IMR-90 (cell line): ENCODE measurements around the gene TEX2. TPM values are rescaled to one million over a fixed set of nuclear protein-coding genes. Genes with fewer than 3 reads are reported as not detected.

Source experiments
- ATAC-seq: fragments of 200-7000 bp; cut with Tn5 transposase; 2 replicates; pipeline ENCODE4 v1.9.1; 2020; ENCODE audit warnings: low read depth, mild to moderate bottlenecking, moderate library complexity
- BruUV-seq: library from RNA; stranded (reverse); fragments of 400-500 nt; replicated peaks from 2 replicates; lab custom pipeline; 2021; lab: Mats Ljungman, UMichigan
- CTCF ChIA-PET: fragments of 300-600 bp; formaldehyde crosslinking; extraction: SDS; loops from one replicate; lab custom pipeline; 2021; ENCODE audit warnings: antibody characterized with exemption; lab: Yijun Ruan, JAX
- POLR2A ChIA-PET: fragments of 300-600 bp; sonication (Branson Sonifier 250); formaldehyde crosslinking; loops from one replicate; lab custom pipeline; 2022; ENCODE audit warnings: antibody characterized with exemption; ENCODE audit not compliant: unreplicated experiment; lab: Charles Lee
- DNase-seq: peaks from one replicate; pipeline ENCODE4 v3.0.0; 2013
- H2AFZ ChIP-seq: replicated peaks from 2 replicates; pipeline ENCODE3; 2013; ENCODE audit warnings: low read length, mild to moderate bottlenecking; ENCODE audit not compliant: poor library complexity
- H2AK5ac ChIP-seq: 2 replicates; pipeline ENCODE4 v1.6.1; 2013; ENCODE audit warnings: low read depth, low read length, inconsistent platforms
- H2AK9ac ChIP-seq: replicated peaks from 2 replicates; pipeline ENCODE3; 2013; ENCODE audit warnings: mild to moderate bottlenecking, low read depth, low read length, moderate library complexity; ENCODE audit not compliant: poor library complexity
- H2BK120ac ChIP-seq: 2 replicates; pipeline ENCODE4 v1.6.1; 2013; ENCODE audit warnings: low read depth, low read length, inconsistent platforms
- H2BK15ac ChIP-seq: 3 replicates; pipeline ENCODE4 v1.6.1; 2013; ENCODE audit warnings: low read depth, low read length, inconsistent platforms
- H2BK20ac ChIP-seq: 2 replicates; pipeline ENCODE4 v1.6.1; 2013; ENCODE audit warnings: low read depth, mild to moderate bottlenecking, inconsistent platforms, low read length, moderate library complexity
- H2BK5ac ChIP-seq: 2 replicates; pipeline ENCODE4 v1.6.1; 2013; ENCODE audit warnings: mild to moderate bottlenecking, low read depth, low read length, inconsistent platforms; ENCODE audit not compliant: poor library complexity, severe bottlenecking
- H3K14ac ChIP-seq: replicated peaks from 2 replicates; pipeline ENCODE4 v1.6.1; 2013; ENCODE audit warnings: low read depth, low read length, inconsistent platforms
- H3K18ac ChIP-seq: 2 replicates; pipeline ENCODE4 v1.6.1; 2013; ENCODE audit warnings: low read depth, low read length, control low read depth
- H3K23ac ChIP-seq: 2 replicates; pipeline ENCODE4 v1.6.1; 2013; ENCODE audit warnings: low read depth, low read length, inconsistent platforms
- H3K27ac ChIP-seq: 2 replicates; pipeline ENCODE4 v1.5.1; 2013; ENCODE audit warnings: mild to moderate bottlenecking, control low read depth, low read length; ENCODE audit not compliant: insufficient read depth
- H3K27me3 ChIP-seq: 2 replicates; pipeline ENCODE4 v1.6.1; 2013; ENCODE audit warnings: low read length; ENCODE audit not compliant: control insufficient read depth, insufficient read depth
- H3K36me3 ChIP-seq: 2 replicates; pipeline ENCODE4 v1.6.1; 2013; ENCODE audit warnings: low read length, mixed read lengths; ENCODE audit not compliant: control insufficient read depth, insufficient read depth
- H3K4ac ChIP-seq: 2 replicates; pipeline ENCODE4 v1.6.1; 2013; ENCODE audit warnings: low read depth, low read length, inconsistent platforms
- H3K4me1 ChIP-seq: 2 replicates; pipeline ENCODE4 v1.6.1; 2013; ENCODE audit warnings: low read length, mixed read lengths; ENCODE audit not compliant: control insufficient read depth, insufficient read depth
- H3K4me2 ChIP-seq: 2 replicates; pipeline ENCODE4 v1.6.1; 2013; ENCODE audit warnings: low read depth, mild to moderate bottlenecking, control low read depth, low read length, moderate library complexity
- H3K4me3 ChIP-seq: 2 replicates; pipeline ENCODE4 v1.5.1; 2013; ENCODE audit warnings: low read depth, mild to moderate bottlenecking, control low read depth, low read length, moderate library complexity; ENCODE audit not compliant: insufficient read depth
- H3K56ac ChIP-seq: 2 replicates; pipeline ENCODE4 v1.6.1; 2013; ENCODE audit warnings: low read length, inconsistent platforms; ENCODE audit not compliant: insufficient read depth; ENCODE audit errors: extremely low read depth
- H3K79me1 ChIP-seq, 2 experiments: 2 replicates each; pipeline ENCODE4 v1.6.1; 2013; ENCODE audit warnings: low read length in 2 of 2, inconsistent platforms in 1 of 2, low read depth in 1 of 2
- H3K9ac ChIP-seq: 2 replicates; pipeline ENCODE4 v1.6.1; 2013; ENCODE audit warnings: low read depth, low read length, control low read depth
- H3K9me1 ChIP-seq: 2 replicates; pipeline ENCODE4 v1.6.1; 2013; ENCODE audit warnings: low read length, inconsistent platforms; ENCODE audit not compliant: insufficient read depth
- H3K9me3 ChIP-seq: 2 replicates; pipeline ENCODE4 v1.6.1; 2013; ENCODE audit warnings: low read length; ENCODE audit not compliant: control insufficient read depth, insufficient read depth
- H4K20me1 ChIP-seq: 2 replicates; pipeline ENCODE4 v1.6.1; 2013; ENCODE audit warnings: low read length, inconsistent platforms; ENCODE audit not compliant: insufficient read depth
- H4K5ac ChIP-seq: 2 replicates; pipeline ENCODE4 v1.6.1; 2013; ENCODE audit warnings: mild to moderate bottlenecking, low read depth, low read length, control low read depth
- H4K8ac ChIP-seq, 2 experiments: 2 replicates each; pipeline ENCODE4 v1.6.1; 2013; ENCODE audit warnings: low read depth in 2 of 2, low read length in 2 of 2, control low read depth in 1 of 2, inconsistent platforms in 1 of 2
- H4K91ac ChIP-seq: 2 replicates; pipeline ENCODE4 v1.6.1; 2013; ENCODE audit warnings: low read depth, low read length, inconsistent platforms; ENCODE audit not compliant: insufficient read depth
- BHLHE40 ChIP-seq: fragments of 150-350 bp; IDR thresholded peaks from 2 replicates; pipeline ENCODE4 v1.6.1; 2016; ENCODE audit warnings: mild to moderate bottlenecking, low read depth, low read length
- CEBPB ChIP-seq: IDR thresholded peaks from 2 replicates; pipeline ENCODE4 v1.6.1; 2012; ENCODE audit warnings: low read depth, low read length, improper control_type of control experiment
- CHD1 ChIP-seq: IDR thresholded peaks from 2 replicates; pipeline ENCODE4 v1.6.1; 2012; ENCODE audit warnings: low read depth, low read length, improper control_type of control experiment
- CTCF ChIP-seq: conservative IDR thresholded peaks from 2 replicates; pipeline ENCODE4 v1.5.1; 2012; ENCODE audit warnings: mild to moderate bottlenecking, low read depth, low read length, improper control_type of control experiment
- ELK1 ChIP-seq: fragments of 150-350 bp; IDR thresholded peaks from 2 replicates; pipeline ENCODE4 v1.6.1; 2016; ENCODE audit warnings: low read depth, mild to moderate bottlenecking, low read length, moderate library complexity, borderline replicate concordance
- FOS ChIP-seq: fragments of 150-350 bp; IDR thresholded peaks from 2 replicates; pipeline ENCODE4 v1.6.1; 2016; ENCODE audit warnings: low read depth, low read length
- MAFK ChIP-seq: IDR thresholded peaks from 2 replicates; pipeline ENCODE4 v1.6.1; 2012; ENCODE audit warnings: low read depth, low read length, improper control_type of control experiment
- MAZ ChIP-seq: IDR thresholded peaks from 2 replicates; pipeline ENCODE4 v1.6.1; 2012; ENCODE audit warnings: low read depth, mild to moderate bottlenecking, low read length, improper control_type of control experiment, moderate library complexity, borderline replicate concordance
- MXI1 ChIP-seq: IDR thresholded peaks from 2 replicates; pipeline ENCODE4 v1.6.1; 2012; ENCODE audit warnings: low read depth, mild to moderate bottlenecking, low read length, moderate library complexity, borderline replicate concordance
- NFE2L2 ChIP-seq: fragments of 150-350 bp; IDR thresholded peaks from 2 replicates; pipeline ENCODE4 v1.6.1; 2016; ENCODE audit warnings: low read depth, mild to moderate bottlenecking, low read length
- POLR2A ChIP-seq: IDR thresholded peaks from 2 replicates; pipeline ENCODE4 v1.6.1; 2012; ENCODE audit warnings: mild to moderate bottlenecking, low read depth, low read length
- RAD21 ChIP-seq: IDR thresholded peaks from 2 replicates; pipeline ENCODE4 v1.6.1; 2012; ENCODE audit warnings: low read length, improper control_type of control experiment
- RCOR1 ChIP-seq: IDR thresholded peaks from 2 replicates; pipeline ENCODE4 v1.6.1; 2012; ENCODE audit warnings: mild to moderate bottlenecking, low read length, improper control_type of control experiment; ENCODE audit not compliant: insufficient replicate concordance
- RFX5 ChIP-seq: IDR thresholded peaks from 2 replicates; pipeline ENCODE4 v1.8.0; 2012; ENCODE audit warnings: low read depth, mild to moderate bottlenecking, low read length, moderate library complexity
- SMC3 ChIP-seq: fragments of 150-350 bp; IDR thresholded peaks from 2 replicates; pipeline ENCODE4 v1.6.1; 2016; ENCODE audit warnings: low read depth, mild to moderate bottlenecking, antibody characterized with exemption, low read length, moderate library complexity
- WGBS, 2 experiments: methylation state at CpG; one replicate each; pipeline versions ENCODE4 v1.1.5 to v1.1.7; 2013; ENCODE audit warnings: missing lambda C conversion rate in 2 of 2; ENCODE audit not compliant: insufficient read length in 1 of 2; ENCODE audit errors: extremely low coverage in 2 of 2; 5-methylcytosine and 5-hydroxymethylcytosine counted together
- dilution Hi-C: fragments of 300-500 bp; cut with HindIII; formaldehyde crosslinking; loops from one replicate; pipeline ENCODE4 v1.14.3; 2018; ENCODE audit warnings: low sequenced_read_pairs; ENCODE audit not compliant: unreplicated experiment
- in situ Hi-C: fragments of 300-500 bp; cut with MboI; formaldehyde crosslinking; loops from 3 replicates; pipeline ENCODE4 v1.14.3; 2019; ENCODE audit warnings: low sequenced_read_pairs, inconsistent platforms, mixed read lengths
- intact Hi-C: fragments of 100-400 bp; cut with micrococcal nuclease; formaldehyde crosslinking; loops from 2 replicates; pipeline ENCODE4 v1.10.0; 2022
- polyA plus RNA-seq, 3 experiments: library from polyadenylated mRNA; depleted of rRNA; stranded (reverse); fragments of >200 nt; gene quantifications; 2 replicates each; pipeline ENCODE4 v1.2.3, GENCODE V29; 2012; ENCODE audit warnings: low replicate concordance in 1 of 3
- total RNA-seq: library from RNA; depleted of rRNA; stranded (reverse); fragments of >200 nt; gene quantifications from 2 replicates; pipeline ENCODE4 v1.2.3, GENCODE V29; 2012
- TF ChIP-seq, protein P1 (sequence below): fragments of 150-350 bp; IDR thresholded peaks from 2 replicates; pipeline ENCODE4 v1.6.1; 2017; ENCODE audit warnings: mild to moderate bottlenecking, antibody characterized with exemption, low read length, low read depth

Gene TEX2
- total and polyA plus RNA-seq, 2 of the 4 experiments (the other 2 are of a cell fraction), result 18.2 to 21.9 TPM

GRCh38 chr17:64171041-64171440 lies 92.0 kb downstream of the TEX2 start:
- Histone ChIP-seq H3K56ac (no peak overlapping the region), H4K8ac (no peak overlapping the region), H3K18ac (no peak overlapping the region), H3K14ac (no peak overlapping the region), H2AK9ac (no peak overlapping the region), H3K27me3 (no peaks in the 10 kb centered on the region), H3K23ac (no peak overlapping the region), H3K9ac (no peak overlapping the region), H3K4me1 (no peaks in the 10 kb centered on the region), H2AK5ac (no peak overlapping the region), H4K20me1 (no peaks in the 10 kb centered on the region), H4K5ac (no peak overlapping the region), H2AFZ (no peak overlapping the region), H2BK5ac (no peak overlapping the region), H3K4me2 (no peak overlapping the region), H3K27ac (no peak overlapping the region), H3K9me1 (peaks cover 6% of the 10 kb centered on the region; the same call in 1 of the 2 replicates), H2BK120ac (no peak overlapping the region), H3K9me3 (no peaks in the 10 kb centered on the region), H2BK15ac (no peak overlapping the region), H4K91ac (no peak overlapping the region), H3K79me1 (no peaks in the 10 kb centered on the region), H3K4ac (no peak overlapping the region), H3K36me3 (peaks cover 9% of the 10 kb centered on the region), H2BK20ac (no peak overlapping the region), H3K4me3 (no peak overlapping the region)
- dilution Hi-C loops (no loop called here), intact Hi-C loops (no loop called here), in situ Hi-C loops (no loop called here)
- 100% methylated on average over 1 of the region's 8 CpGs; no CpG with 5 or more reads in 1 of the 2 experiments for WGBS, 2 experiments
- BruUV-seq, result no TSS peak
- ChIA-PET POLR2A (no interaction called here), CTCF (no interaction called here)
- TF ChIP-seq MXI1 (no peak), ELK1 (no peak), RCOR1 (no peak), RAD21 (no peak), POLR2A (no peak), CEBPB (no peak), RFX5 (no peak), MAZ (no peak), CTCF (no peak), FOS (no peak), CHD1 (no peak), SMC3 (no peak), MAFK (no peak), NFE2L2 (no peak), BHLHE40 (no peak)
- TF ChIP-seq, protein P1, sequence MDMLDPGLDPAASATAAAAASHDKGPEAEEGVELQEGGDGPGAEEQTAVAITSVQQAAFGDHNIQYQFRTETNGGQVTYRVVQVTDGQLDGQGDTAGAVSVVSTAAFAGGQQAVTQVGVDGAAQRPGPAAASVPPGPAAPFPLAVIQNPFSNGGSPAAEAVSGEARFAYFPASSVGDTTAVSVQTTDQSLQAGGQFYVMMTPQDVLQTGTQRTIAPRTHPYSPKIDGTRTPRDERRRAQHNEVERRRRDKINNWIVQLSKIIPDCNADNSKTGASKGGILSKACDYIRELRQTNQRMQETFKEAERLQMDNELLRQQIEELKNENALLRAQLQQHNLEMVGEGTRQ, result no peak
- no peak for ATAC-seq
- DNase-seq, result no peak
